Retinal pigment epithelial cell (primary cell): Measurements from ENCODE around the gene DOK1.

Experiments used
- DNase-seq: peaks from one replicate; pipeline ENCODE4 v3.0.0-alpha.2; 2010; ENCODE audit warnings: low read depth
- H3K4me3 ChIP-seq: 2 replicates; pipeline ENCODE4 v1.5.1; 2011; ENCODE audit warnings: mild to moderate bottlenecking, low read length, control low read depth, moderate library complexity
- CTCF ChIP-seq: conservative IDR thresholded peaks from 2 replicates; pipeline ENCODE4 v1.5.1; 2011; ENCODE audit warnings: low read depth, low read length, control low read depth, inconsistent platforms

Gene DOK1

GRCh38 chr2:74526649-74527230, 27.8 kb upstream of the DOK1 start:
- no peak overlapping the region for H3K4me3 ChIP-seq
- no peak for DNase-seq
- TF ChIP-seq CTCF, result no peak

- no peak for DNase-seq
- TF ChIP-seq CTCF, result no peak
- no peak overlapping the region for H3K4me3 ChIP-seq
Observed at GRCh38 chr2:74527741-74528140, 26.8 kb upstream of the DOK1 start.

GRCh38 chr2:74528600-74529356, 25.7 kb upstream of the DOK1 start:
- TF ChIP-seq CTCF, result peak; percentile 7
- H3K4me3 ChIP-seq, result peak overlapping the region; percentile 96
- DNase-seq, result no peak

- TF ChIP-seq CTCF, result no peak
- peak within 1 kb of the TSS; percentile 96 for H3K4me3 ChIP-seq
- peak; percentile 97 for DNase-seq
Observed at GRCh38 chr2:74529357-74530238, 24.9 kb upstream of the DOK1 start, which contains the start of the genes AUP1 and HTRA2. Gene AUP1, minus strand, starts transcription at chr2:74529706. Its CDS starts 77 bp downstream, at chr2:74529629. Gene HTRA2, plus strand, starts transcription at chr2:74529933. Its CDS starts 74 bp downstream, at chr2:74530007.

GRCh38 chr2:74530239-74531187, 24.0 kb upstream of the DOK1 start:
- TF ChIP-seq CTCF, result no peak
- H3K4me3 ChIP-seq, result peak overlapping the region; percentile 96
- no peak for DNase-seq

- DNase-seq, result no peak
- TF ChIP-seq CTCF, result no peak
- H3K4me3 ChIP-seq, result no peak overlapping the region
Observed at GRCh38 chr2:74531666-74532065, 22.9 kb upstream of the DOK1 start.
